Caco-2 (cell line): ENCODE data around the gene TPD52L1. TPM values are rescaled to one million over a fixed set of nuclear protein-coding genes. Genes with fewer than 3 reads are reported as not detected.
A peak's percentile ranks its signal among the peaks of the same experiment; 100 is the strongest.

ENCODE experiments used
- BruUV-seq: library from RNA; stranded (reverse); fragments of 400-500 nt; replicated peaks from 2 replicates; lab custom pipeline; 2021; lab: Mats Ljungman, UMichigan
- CTCF ChIA-PET: fragments of 300-600 bp; sonication (Branson Sonifier 250); formaldehyde crosslinking; loops from one replicate; lab custom pipeline; 2022; ENCODE audit warnings: antibody characterized with exemption; lab: Charles Lee
- POLR2A ChIA-PET: fragments of 300-600 bp; sonication (Branson Sonifier 250); formaldehyde crosslinking; loops from one replicate; lab custom pipeline; 2022; ENCODE audit warnings: antibody characterized with exemption; lab: Charles Lee
- DNase-seq, 2 experiments: peaks; one replicate each; pipeline versions ENCODE4 v3.0.0 to v3.0.0-alpha.2; 2020 to 2022
- H3K27me3 ChIP-seq: replicated peaks from 2 replicates; pipeline ENCODE4 v1.6.0; 2011; ENCODE audit warnings: low read length; ENCODE audit not compliant: control insufficient read depth, insufficient read depth
- H3K36me3 ChIP-seq: 2 replicates; pipeline ENCODE4 v1.5.1; 2011; ENCODE audit warnings: low read length; ENCODE audit not compliant: control insufficient read depth, insufficient read depth
- H3K4me1 ChIP-seq: fragments of 250-450 bp; sonication (Bioruptor Pico); 2 replicates; pipeline ENCODE4 v1.5.1; 2020; ENCODE audit warnings: mild to moderate bottlenecking
- H3K4me3 ChIP-seq: 2 replicates; pipeline ENCODE4 v1.5.1; 2011; ENCODE audit warnings: low read depth, mild to moderate bottlenecking, control low read depth, low read length
- H3K9me3 ChIP-seq: fragments of 250-450 bp; sonication (Bioruptor Pico); 2 replicates; pipeline ENCODE4 v1.5.1; 2020; ENCODE audit warnings: mild to moderate bottlenecking, moderate library complexity
- H3K27ac Mint-ChIP-seq: one replicate; pipeline ENCODE4 v1.8.0; 2022; ENCODE audit warnings: mixed read lengths; ENCODE audit not compliant: unreplicated experiment
- H3K27me3 Mint-ChIP-seq: one replicate; pipeline ENCODE4 v1.8.0; 2022; ENCODE audit warnings: mixed read lengths; ENCODE audit not compliant: insufficient read depth, unreplicated experiment
- H3K36me3 Mint-ChIP-seq: one replicate; pipeline ENCODE4 v1.8.0; 2022; ENCODE audit warnings: mild to moderate bottlenecking, mixed read lengths; ENCODE audit not compliant: insufficient read depth, unreplicated experiment
- H3K4me1 Mint-ChIP-seq: one replicate; pipeline ENCODE4 v1.8.0; 2022; ENCODE audit warnings: low read depth, mixed read lengths; ENCODE audit not compliant: unreplicated experiment
- H3K4me3 Mint-ChIP-seq: one replicate; pipeline ENCODE4 v1.8.0; 2022; ENCODE audit warnings: mild to moderate bottlenecking, moderate library complexity, mixed read lengths; ENCODE audit not compliant: unreplicated experiment
- H3K9me3 Mint-ChIP-seq: one replicate; pipeline ENCODE4 v1.8.0; 2022; ENCODE audit warnings: mixed read lengths; ENCODE audit not compliant: unreplicated experiment
- intact Hi-C: fragments of 100-400 bp; cut with micrococcal nuclease; formaldehyde crosslinking; loops from one replicate; pipeline ENCODE4 v1.10.0; 2022; ENCODE audit not compliant: unreplicated experiment
- total RNA-seq: library from RNA; stranded (reverse); gene quantifications from 2 replicates; pipeline ENCODE4 v1.2.3, GENCODE V29; 2022
- TF ChIP-seq, protein P1 (sequence below), 2 experiments: fragments of 200-600 bp in 1 of 2; IDR thresholded peaks; 1 replicate in 1 of 2; 2 replicates in 1 of 2; pipeline versions ENCODE4 v1.5.1 to v1.8.0; 2011 to 2022; ENCODE audit warnings: antibody characterized with exemption in 1 of 2, control low read depth in 1 of 2, inconsistent platforms in 1 of 2, low read depth in 1 of 2, low read length in 1 of 2, mild to moderate bottlenecking in 1 of 2, moderate library complexity in 1 of 2; ENCODE audit not compliant: insufficient read depth in 1 of 2, severe bottlenecking in 1 of 2, unreplicated experiment in 1 of 2

TPD52L1 gene
- total RNA-seq, 1 experiment from 2014 or later, result 83.9 TPM

DNA sequence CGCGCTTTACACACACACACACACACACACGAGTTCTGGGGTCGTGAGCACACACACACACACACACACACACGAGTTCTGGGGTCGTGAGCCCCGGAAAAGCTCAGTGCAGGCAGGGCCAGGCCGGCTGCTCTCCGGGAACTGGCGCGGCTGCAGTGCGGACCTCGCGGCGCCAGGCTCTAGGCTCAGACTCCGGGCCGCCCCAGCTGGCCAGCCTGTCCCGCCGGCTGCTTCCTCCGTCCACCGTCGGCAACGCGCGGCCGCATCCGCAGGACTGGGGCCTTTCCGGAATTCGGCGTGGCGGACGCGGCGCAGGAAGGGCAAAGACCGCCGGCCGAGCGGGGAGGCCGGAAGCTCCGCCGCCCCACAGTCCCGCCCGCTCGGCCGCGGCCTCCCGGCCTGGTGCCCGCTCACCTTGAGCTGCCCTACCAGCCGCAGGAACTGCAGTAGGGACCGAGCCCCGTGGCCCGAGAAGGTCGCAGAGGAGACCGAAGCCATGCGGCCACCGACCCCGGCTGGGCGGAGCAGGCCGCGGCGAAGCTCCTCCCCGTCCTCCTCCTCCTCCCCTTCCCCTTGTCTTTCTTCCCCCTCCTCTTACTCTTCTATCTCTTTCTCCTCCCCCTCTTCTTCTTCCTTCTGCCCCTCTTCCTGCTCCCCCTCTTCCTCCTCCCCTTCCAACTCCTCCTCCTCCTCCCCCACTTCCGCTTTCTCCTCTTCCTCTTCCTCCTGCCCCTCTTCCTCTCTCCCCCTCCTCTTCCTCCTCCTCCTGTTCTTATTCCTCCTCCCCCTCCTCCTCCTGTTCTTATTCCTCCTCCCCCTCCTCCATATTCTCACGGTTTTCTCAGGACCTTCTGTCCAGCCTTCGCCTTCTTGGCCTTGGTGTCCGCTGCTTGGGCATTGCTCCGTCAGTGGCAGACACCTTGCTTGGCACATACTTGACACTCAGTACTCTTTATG is 148.1 kb downstream of the TPD52L1 start, which contains the start of gene HDDC2:
TSS of gene HDDC2 (minus strand) at position 533 of the 957 bp plus-strand sequence. CDS start at position 498, 35 bp downstream.
- peak; percentile 72 to 81 for DNase-seq
- CTCF ChIA-PET, result no interaction called here
- TF ChIP-seq, protein P1, sequence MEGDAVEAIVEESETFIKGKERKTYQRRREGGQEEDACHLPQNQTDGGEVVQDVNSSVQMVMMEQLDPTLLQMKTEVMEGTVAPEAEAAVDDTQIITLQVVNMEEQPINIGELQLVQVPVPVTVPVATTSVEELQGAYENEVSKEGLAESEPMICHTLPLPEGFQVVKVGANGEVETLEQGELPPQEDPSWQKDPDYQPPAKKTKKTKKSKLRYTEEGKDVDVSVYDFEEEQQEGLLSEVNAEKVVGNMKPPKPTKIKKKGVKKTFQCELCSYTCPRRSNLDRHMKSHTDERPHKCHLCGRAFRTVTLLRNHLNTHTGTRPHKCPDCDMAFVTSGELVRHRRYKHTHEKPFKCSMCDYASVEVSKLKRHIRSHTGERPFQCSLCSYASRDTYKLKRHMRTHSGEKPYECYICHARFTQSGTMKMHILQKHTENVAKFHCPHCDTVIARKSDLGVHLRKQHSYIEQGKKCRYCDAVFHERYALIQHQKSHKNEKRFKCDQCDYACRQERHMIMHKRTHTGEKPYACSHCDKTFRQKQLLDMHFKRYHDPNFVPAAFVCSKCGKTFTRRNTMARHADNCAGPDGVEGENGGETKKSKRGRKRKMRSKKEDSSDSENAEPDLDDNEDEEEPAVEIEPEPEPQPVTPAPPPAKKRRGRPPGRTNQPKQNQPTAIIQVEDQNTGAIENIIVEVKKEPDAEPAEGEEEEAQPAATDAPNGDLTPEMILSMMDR (IDR thresholded peaks at IDR 0.05; ENCODE audit: insufficient read depth in 1 of 2, low read depth in 1 of 2, low read length in 1 of 2, severe bottlenecking in 1 of 2, unreplicated experiment in 1 of 2), result no peak
- Mint-ChIP-seq H3K27ac (peak within 1 kb of the TSS; percentile 88), H3K27me3 (no peaks in the 10 kb centered on the region), H3K4me3 (peak within 1 kb of the TSS; percentile 90), H3K36me3 (peaks cover 20% of the 10 kb centered on the region), H3K9me3 (peaks cover 14% of the 10 kb centered on the region), H3K4me1 (peaks cover 23% of the 10 kb centered on the region)
- H3K4me1 ChIP-seq, result peaks cover 12% of the 10 kb centered on the region
- BruUV-seq, result no TSS peak
- H3K4me3 ChIP-seq, result peak within 1 kb of the TSS; percentile 64
- POLR2A ChIA-PET, result interaction anchor here (0.6 to 1.0 kb wide), 5 partner anchors 100 to 599 kb away, joined by 3 to 6 read pairs (median 3); partner anchors contain the start of gene NCOA7
- H3K36me3 ChIP-seq, result no peaks in the 10 kb centered on the region; the same call in 1 of the 2 replicates
- intact Hi-C loops, result loop anchor here (2.0 kb wide), 2 partner anchors 109 to 149 kb away; partner anchors contain the start of gene TPD52L1
- H3K9me3 ChIP-seq, result no peaks in the 10 kb centered on the region
- no peaks in the 10 kb centered on the region for H3K27me3 ChIP-seq

DNA sequence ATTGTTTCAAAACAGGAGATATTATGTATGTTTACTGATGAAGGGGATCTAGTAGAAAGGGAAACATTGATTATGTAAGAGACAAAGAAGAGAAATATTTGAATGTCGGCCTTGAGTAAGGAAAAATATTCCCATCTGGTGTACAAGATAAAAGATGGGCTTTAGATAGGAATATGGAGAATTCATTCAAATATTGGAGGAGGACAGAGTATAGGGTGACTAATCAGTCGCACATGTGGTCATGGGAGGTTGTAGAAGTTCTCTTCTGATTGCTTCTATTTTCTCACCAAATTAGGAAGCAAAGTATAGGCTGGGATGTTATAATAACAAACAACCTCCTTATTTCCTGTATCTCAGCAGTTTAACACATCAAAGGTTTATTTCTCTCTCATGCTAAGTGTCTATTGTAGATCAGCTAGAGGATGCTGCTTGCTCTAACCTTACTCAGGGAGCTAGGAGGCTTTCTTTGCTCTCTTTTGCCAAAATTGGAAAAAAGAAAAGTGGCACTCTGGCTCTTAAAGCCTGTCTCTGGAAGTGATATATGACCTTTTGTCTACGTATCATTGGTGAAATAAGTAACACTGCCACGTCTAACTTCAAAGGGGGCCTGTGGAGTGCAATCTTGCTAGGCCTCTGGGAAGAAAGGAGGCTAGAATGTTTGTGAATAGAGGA is 149.4 kb downstream of the TPD52L1 start:
- POLR2A ChIA-PET, result no interaction called here
- H3K4me3 Mint-ChIP-seq, result no peak overlapping the region
- H3K9me3 Mint-ChIP-seq, result peaks cover 14% of the 10 kb centered on the region
- peaks cover 25% of the 10 kb centered on the region for H3K4me1 ChIP-seq
- intact Hi-C loops, result no loop called here
- no peak for DNase-seq
- H3K27ac Mint-ChIP-seq, result no peak overlapping the region
- H3K36me3 Mint-ChIP-seq, result peaks cover 20% of the 10 kb centered on the region
- H3K9me3 ChIP-seq, result no peaks in the 10 kb centered on the region
- H3K4me1 Mint-ChIP-seq, result peaks cover 34% of the 10 kb centered on the region
- no peak overlapping the region for H3K4me3 ChIP-seq
- TF ChIP-seq, protein P1 (IDR thresholded peaks at IDR 0.05; ENCODE audit: insufficient read depth in 1 of 2, low read depth in 1 of 2, low read length in 1 of 2, severe bottlenecking in 1 of 2, unreplicated experiment in 1 of 2), result no peak
- CTCF ChIA-PET, result no interaction called here
- no peaks in the 10 kb centered on the region; the same call in 1 of the 2 replicates for H3K36me3 ChIP-seq
- no peaks in the 10 kb centered on the region for H3K27me3 Mint-ChIP-seq
- BruUV-seq, result no TSS peak
- H3K27me3 ChIP-seq, result no peaks in the 10 kb centered on the region

DNA sequence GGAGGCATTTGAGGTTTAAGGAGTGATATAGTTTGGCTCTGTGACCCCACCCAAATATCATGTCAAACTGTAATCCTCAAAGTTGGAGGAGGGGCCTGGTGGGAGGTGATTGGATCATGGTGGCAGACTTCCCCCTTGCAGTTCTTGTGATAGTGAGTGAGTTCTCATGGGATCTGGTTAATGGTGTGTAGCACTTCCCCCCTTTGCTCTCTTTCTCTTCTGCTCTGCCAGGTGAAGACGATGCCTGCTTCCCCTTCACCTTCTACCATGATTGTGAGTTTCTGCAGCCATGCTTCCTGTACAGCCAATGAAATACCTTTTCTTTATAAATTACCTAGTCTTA is 149.9 kb downstream of the TPD52L1 start:
- Mint-ChIP-seq H3K27me3 (no peaks in the 10 kb centered on the region), H3K9me3 (peaks cover 14% of the 10 kb centered on the region), H3K27ac (no peak overlapping the region), H3K36me3 (peaks cover 16% of the 10 kb centered on the region), H3K4me3 (no peak overlapping the region), H3K4me1 (peaks cover 38% of the 10 kb centered on the region)
- Histone ChIP-seq H3K9me3 (no peaks in the 10 kb centered on the region), H3K4me3 (no peak overlapping the region), H3K4me1 (peaks cover 29% of the 10 kb centered on the region), H3K36me3 (no peaks in the 10 kb centered on the region; the same call in 1 of the 2 replicates), H3K27me3 (no peaks in the 10 kb centered on the region)
- TF ChIP-seq, protein P1 (IDR thresholded peaks at IDR 0.05; ENCODE audit: insufficient read depth in 1 of 2, low read depth in 1 of 2, low read length in 1 of 2, severe bottlenecking in 1 of 2, unreplicated experiment in 1 of 2), result no peak
- intact Hi-C loops, result no loop called here
- POLR2A ChIA-PET, result no interaction called here
- CTCF ChIA-PET, result no interaction called here
- DNase-seq, result no peak
- BruUV-seq, result no TSS peak
